CD14-positive monocyte (primary cell): ENCODE results near the gene ZFYVE21. TPM values are rescaled to one million over a fixed set of nuclear protein-coding genes. Genes with fewer than 3 reads are reported as not detected.

Experiments
- DNase-seq, 3 donors: peaks; one replicate each; pipeline ENCODE4 v3.0.0-alpha.2; 2011 to 2022
- H2AFZ ChIP-seq: 2 replicates; pipeline ENCODE4 v1.6.0; 2012; ENCODE audit warnings: mild to moderate bottlenecking, low read depth, low read length, inconsistent platforms; ENCODE audit not compliant: insufficient read depth, poor library complexity, severe bottlenecking
- H3K27ac ChIP-seq, 2 donors: 1 replicate in 1 of 2; 2 replicates in 1 of 2; pipeline ENCODE4 v1.5.1; 2012 to 2013; ENCODE audit warnings: low read length in 2 of 2, control low read depth in 1 of 2, inconsistent platforms in 1 of 2, low read depth in 1 of 2, mild to moderate bottlenecking in 1 of 2
- H3K27me3 ChIP-seq, 2 donors: one replicate each; pipeline versions ENCODE4 v1.6.0 to v1.6.1; 2011 to 2013; ENCODE audit warnings: low read length in 2 of 2; ENCODE audit not compliant: control insufficient read depth in 2 of 2, insufficient read depth in 2 of 2
- H3K36me3 ChIP-seq, 2 donors: replicated peaks in 1 of 2; 1 replicate in 1 of 2; 2 replicates in 1 of 2; pipeline versions ENCODE4 v1.5.1 to v1.6.1; 2012 to 2013; ENCODE audit warnings: low read length in 2 of 2, control low read depth in 1 of 2, inconsistent platforms in 1 of 2, mild to moderate bottlenecking in 1 of 2; ENCODE audit not compliant: insufficient read depth in 2 of 2, control insufficient read depth in 1 of 2
- H3K4me1 ChIP-seq, 2 donors: 1 replicate in 1 of 2; 2 replicates in 1 of 2; pipeline versions ENCODE4 v1.5.1 to v1.6.1; 2012 to 2013; ENCODE audit warnings: low read length in 2 of 2, control low read depth in 1 of 2, inconsistent platforms in 1 of 2, mild to moderate bottlenecking in 1 of 2, moderate library complexity in 1 of 2; ENCODE audit not compliant: insufficient read depth in 2 of 2, control insufficient read depth in 1 of 2
- H3K4me2 ChIP-seq: replicated peaks from 2 replicates; pipeline ENCODE3; 2012; ENCODE audit warnings: low read length, moderate library complexity, mild to moderate bottlenecking; ENCODE audit not compliant: poor library complexity, severe bottlenecking; ENCODE audit errors: extremely low read depth
- H3K4me3 ChIP-seq, 3 experiments: fragments of 200-600 bp in 1 of 3; sonication (generic) in 1 of 3; replicated peaks in 1 of 3; 1 replicate in 2 of 3; 2 replicates in 1 of 3; pipeline ENCODE4 v1.5.1; 2011 to 2013; ENCODE audit warnings: low read length in 3 of 3, mild to moderate bottlenecking in 3 of 3, control low read depth in 2 of 3, low read depth in 2 of 3, inconsistent platforms in 1 of 3, moderate library complexity in 1 of 3
- H3K79me2 ChIP-seq: 2 replicates; pipeline ENCODE4 v1.6.0; 2012; ENCODE audit warnings: mild to moderate bottlenecking, control low read depth, inconsistent platforms, low read length, moderate library complexity; ENCODE audit not compliant: insufficient read depth
- H3K9ac ChIP-seq: 2 replicates; pipeline ENCODE4 v1.6.0; 2017; ENCODE audit warnings: low read length, mild to moderate bottlenecking; ENCODE audit not compliant: insufficient read depth, poor library complexity, severe bottlenecking
- H3K9me3 ChIP-seq, 2 donors: replicated peaks in 1 of 2; 1 replicate in 1 of 2; 2 replicates in 1 of 2; pipeline versions ENCODE4 v1.5.1 to v1.6.1; 2012 to 2013; ENCODE audit warnings: low read length in 2 of 2, control low read depth in 1 of 2; ENCODE audit not compliant: control insufficient read depth in 1 of 2, insufficient read depth in 1 of 2
- H4K20me1 ChIP-seq: 2 replicates; pipeline ENCODE4 v1.6.0; 2012; ENCODE audit warnings: mild to moderate bottlenecking, low read length, control low read depth, moderate library complexity; ENCODE audit not compliant: insufficient read depth
- H3K27ac Mint-ChIP-seq, 7 donors: one replicate each; pipeline ENCODE4 v1.8.0; 2020; ENCODE audit warnings: mild to moderate bottlenecking in 7 of 7, mixed read lengths in 7 of 7, moderate library complexity in 6 of 7, inconsistent platforms in 2 of 7
- H3K27me3 Mint-ChIP-seq, 3 donors: one replicate each; pipeline ENCODE4 v1.8.0; 2021 to 2022; ENCODE audit warnings: low read depth in 3 of 3, mild to moderate bottlenecking in 3 of 3, mixed read lengths in 3 of 3, moderate library complexity in 3 of 3, inconsistent platforms in 1 of 3
- H3K36me3 Mint-ChIP-seq, 2 donors: one replicate each; pipeline ENCODE4 v1.8.0; 2020; ENCODE audit warnings: mixed read lengths in 2 of 2, inconsistent platforms in 1 of 2, mild to moderate bottlenecking in 1 of 2
- H3K4me1 Mint-ChIP-seq: one replicate; pipeline ENCODE4 v1.8.0; 2020; ENCODE audit warnings: mild to moderate bottlenecking, mixed read lengths
- H3K4me3 Mint-ChIP-seq, 2 donors: one replicate each; pipeline ENCODE4 v1.8.0; 2020; ENCODE audit warnings: mild to moderate bottlenecking in 2 of 2, mixed read lengths in 2 of 2, moderate library complexity in 1 of 2
- H3K9me3 Mint-ChIP-seq, 7 donors: one replicate each; pipeline ENCODE4 v1.8.0; 2020 to 2022; ENCODE audit warnings: mixed read lengths in 7 of 7, mild to moderate bottlenecking in 6 of 7, moderate library complexity in 6 of 7, inconsistent platforms in 2 of 7
- WGBS: methylation state at CpG from one replicate; pipeline ENCODE4 v1.1.5; 2013; ENCODE audit warnings: missing lambda C conversion rate; ENCODE audit not compliant: insufficient coverage; 5-methylcytosine and 5-hydroxymethylcytosine counted together
- intact Hi-C, 2 donors: fragments of 100-400 bp; cut with micrococcal nuclease; formaldehyde crosslinking; loops; one replicate each; pipeline versions ENCODE4 v1.15.0 to v1.15.1; 2023
- polyA plus RNA-seq, 3 donors: library from polyadenylated mRNA; depleted of rRNA in 1 of 3; unstranded in 2 of 3; stranded (reverse) in 1 of 3; fragments of 300-500 nt in 2 of 3; fragments of >200 nt in 1 of 3; fragmentation: Illumina TruSeq in 2 of 3; gene quantifications; 1 replicate in 2 of 3; 2 replicates in 1 of 3; pipeline ENCODE4 v1.2.3, GENCODE V29; 2012 to 2021
- TF ChIP-seq, protein P1 (sequence below): fragments of 200-600 bp; IDR thresholded peaks from one replicate; pipeline ENCODE4 v1.8.0; 2022; ENCODE audit warnings: antibody characterized with exemption, mild to moderate bottlenecking

ZFYVE21 gene
- polyA plus RNA-seq, 3 donors, result 22.1 to 36.5 (median 33.1) TPM

DNA sequence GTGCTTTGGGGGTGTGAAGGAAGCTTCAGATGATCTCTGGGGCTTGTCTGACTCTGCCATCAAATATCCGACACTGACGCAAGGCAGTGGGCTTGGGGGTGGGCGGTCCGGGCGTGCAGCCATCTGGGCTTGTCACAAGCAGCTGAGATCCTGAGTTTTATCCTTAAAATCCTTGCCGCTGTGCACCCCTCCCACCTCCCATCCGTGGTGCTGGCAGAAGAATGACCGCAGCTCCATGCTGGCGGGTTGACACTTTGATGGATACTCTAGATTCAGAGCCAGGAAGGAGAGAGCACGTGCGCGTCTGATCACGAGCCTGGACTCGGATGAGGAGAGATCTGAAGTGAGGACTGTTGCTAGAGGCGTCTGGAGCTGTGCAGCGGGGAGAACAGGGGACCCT is 3.0 kb downstream of the ZFYVE21 start:
- Histone ChIP-seq H2AFZ (no peak overlapping the region), H3K4me2 (no peak overlapping the region), H3K4me1 (peaks cover 16 to 26% of the 10 kb centered on the region in 2 donors), H3K27me3 (no peaks in the 10 kb centered on the region), H4K20me1 (peaks cover 57% of the 10 kb centered on the region), H3K27ac (no peak overlapping the region), H3K79me2 (peaks cover 42% of the 10 kb centered on the region), H3K4me3 (no peak overlapping the region), H3K9ac (no peak overlapping the region), H3K36me3 (no peaks in the 10 kb centered on the region), H3K9me3 (no peaks in the 10 kb centered on the region)
- peaks cover 12 to 15% of the 10 kb centered on the region in 2 donors for H3K36me3 Mint-ChIP-seq
- H3K4me3 Mint-ChIP-seq, result no peak overlapping the region
- H3K4me1 Mint-ChIP-seq, result peaks cover 26% of the 10 kb centered on the region
- intact Hi-C loops, result loop anchor here in 1 of 2 donors (5.0 kb wide), 1 partner anchor 91 kb away; the partner anchor contains the start of gene KLC1
- 77% methylated on average over 13 of the region's 16 CpGs for WGBS
- peaks cover 0 to 2% (median 0%) of the 10 kb centered on the region in 3 donors for H3K27me3 Mint-ChIP-seq
- no peak overlapping the region for H3K27ac Mint-ChIP-seq
- TF ChIP-seq, protein P1, sequence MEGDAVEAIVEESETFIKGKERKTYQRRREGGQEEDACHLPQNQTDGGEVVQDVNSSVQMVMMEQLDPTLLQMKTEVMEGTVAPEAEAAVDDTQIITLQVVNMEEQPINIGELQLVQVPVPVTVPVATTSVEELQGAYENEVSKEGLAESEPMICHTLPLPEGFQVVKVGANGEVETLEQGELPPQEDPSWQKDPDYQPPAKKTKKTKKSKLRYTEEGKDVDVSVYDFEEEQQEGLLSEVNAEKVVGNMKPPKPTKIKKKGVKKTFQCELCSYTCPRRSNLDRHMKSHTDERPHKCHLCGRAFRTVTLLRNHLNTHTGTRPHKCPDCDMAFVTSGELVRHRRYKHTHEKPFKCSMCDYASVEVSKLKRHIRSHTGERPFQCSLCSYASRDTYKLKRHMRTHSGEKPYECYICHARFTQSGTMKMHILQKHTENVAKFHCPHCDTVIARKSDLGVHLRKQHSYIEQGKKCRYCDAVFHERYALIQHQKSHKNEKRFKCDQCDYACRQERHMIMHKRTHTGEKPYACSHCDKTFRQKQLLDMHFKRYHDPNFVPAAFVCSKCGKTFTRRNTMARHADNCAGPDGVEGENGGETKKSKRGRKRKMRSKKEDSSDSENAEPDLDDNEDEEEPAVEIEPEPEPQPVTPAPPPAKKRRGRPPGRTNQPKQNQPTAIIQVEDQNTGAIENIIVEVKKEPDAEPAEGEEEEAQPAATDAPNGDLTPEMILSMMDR, result no peak
- no peaks in the 10 kb centered on the region for H3K9me3 Mint-ChIP-seq
- no peak for DNase-seq

DNA sequence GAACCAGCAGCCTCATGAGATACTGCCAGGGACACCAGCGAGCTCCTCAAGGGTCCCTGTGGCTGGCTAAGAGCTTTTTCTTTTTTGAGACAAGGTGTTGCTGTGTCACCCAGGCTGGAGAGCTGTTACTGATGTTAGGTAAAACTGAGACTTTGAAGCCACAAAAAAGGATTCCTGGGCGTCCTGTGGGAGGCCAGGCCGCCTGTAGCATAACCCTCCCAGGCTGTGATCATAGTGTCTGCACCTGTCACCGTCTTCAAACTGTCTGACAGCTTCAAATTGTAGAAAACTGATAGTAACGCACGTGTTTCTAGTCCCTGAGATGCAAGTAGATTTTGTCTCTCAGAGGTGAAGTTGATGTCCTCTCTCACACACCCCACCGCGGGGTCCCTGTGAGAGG is 4.1 kb downstream of the ZFYVE21 start:
- H3K27me3 Mint-ChIP-seq, result peaks cover 0 to 2% (median 0%) of the 10 kb centered on the region in 3 donors
- H3K27ac Mint-ChIP-seq, result no peak overlapping the region

More for the DNA sequence above, 4.1 kb downstream of the ZFYVE21 start:
- no peak overlapping the region for H3K4me2 ChIP-seq
- H3K27ac ChIP-seq, result no peak overlapping the region
- Mint-ChIP-seq H3K4me1 (peaks cover 15% of the 10 kb centered on the region), H3K4me3 (no peak overlapping the region), H3K36me3 (peaks cover 12 to 15% of the 10 kb centered on the region in 2 donors), H3K9me3 (no peaks in the 10 kb centered on the region)
- DNase-seq, result no peak
- H2AFZ ChIP-seq, result no peak overlapping the region
- H4K20me1 ChIP-seq, result peaks cover 52% of the 10 kb centered on the region
- TF ChIP-seq, protein P1, result no peak
- H3K9ac ChIP-seq, result no peak overlapping the region
- H3K79me2 ChIP-seq, result peaks cover 32% of the 10 kb centered on the region
- peaks cover 0 to 4% of the 10 kb centered on the region in 2 donors for H3K36me3 ChIP-seq
- H3K4me1 ChIP-seq, result peaks cover 10 to 15% of the 10 kb centered on the region in 2 donors
- WGBS, result 96% methylated on average over 6 of the region's 8 CpGs
- no peak overlapping the region for H3K4me3 ChIP-seq
- no peaks in the 10 kb centered on the region for H3K9me3 ChIP-seq
- H3K27me3 ChIP-seq, result no peaks in the 10 kb centered on the region
- intact Hi-C loops, result loop anchor here in 1 of 2 donors (5.0 kb wide), 1 partner anchor 92 kb away; the partner anchor contains the start of gene KLC1
